Erythroblast (primary cell): ENCODE data around the gene TTC14.
"Not testable (repeated sequence)": the region's sequence is repeated elsewhere in the genome, so short reads cannot be mapped to it uniquely, and the experiment has no call there.

Experiments
- DNase-seq, 2 experiments: peaks; one replicate each; lab custom pipeline; 2025; lab: John Stamatoyannopoulos, UW
- GATA1 ChIP-seq: IDR thresholded peaks from 2 replicates; pipeline ENCODE4 v1.6.1; 2011; ENCODE audit warnings: low read depth, mild to moderate bottlenecking, control low read depth, low read length, moderate library complexity
- POLR2A ChIP-seq: IDR thresholded peaks from 2 replicates; pipeline ENCODE4 v1.6.1; 2011; ENCODE audit warnings: mild to moderate bottlenecking, low read length

Gene TTC14, protein sequence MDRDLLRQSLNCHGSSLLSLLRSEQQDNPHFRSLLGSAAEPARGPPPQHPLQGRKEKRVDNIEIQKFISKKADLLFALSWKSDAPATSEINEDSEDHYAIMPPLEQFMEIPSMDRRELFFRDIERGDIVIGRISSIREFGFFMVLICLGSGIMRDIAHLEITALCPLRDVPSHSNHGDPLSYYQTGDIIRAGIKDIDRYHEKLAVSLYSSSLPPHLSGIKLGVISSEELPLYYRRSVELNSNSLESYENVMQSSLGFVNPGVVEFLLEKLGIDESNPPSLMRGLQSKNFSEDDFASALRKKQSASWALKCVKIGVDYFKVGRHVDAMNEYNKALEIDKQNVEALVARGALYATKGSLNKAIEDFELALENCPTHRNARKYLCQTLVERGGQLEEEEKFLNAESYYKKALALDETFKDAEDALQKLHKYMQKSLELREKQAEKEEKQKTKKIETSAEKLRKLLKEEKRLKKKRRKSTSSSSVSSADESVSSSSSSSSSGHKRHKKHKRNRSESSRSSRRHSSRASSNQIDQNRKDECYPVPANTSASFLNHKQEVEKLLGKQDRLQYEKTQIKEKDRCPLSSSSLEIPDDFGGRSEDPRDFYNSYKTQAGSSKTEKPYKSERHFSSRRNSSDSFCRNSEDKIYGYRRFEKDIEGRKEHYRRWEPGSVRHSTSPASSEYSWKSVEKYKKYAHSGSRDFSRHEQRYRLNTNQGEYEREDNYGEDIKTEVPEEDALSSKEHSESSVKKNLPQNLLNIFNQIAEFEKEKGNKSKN

GRCh38 chr3:180601688-180602666, at the start of gene TTC14:
TSS of gene TTC14 (plus strand) at chr3:180602163. CDS start at chr3:180602262, 99 bp downstream.
- TF ChIP-seq GATA1: no peak
- TF ChIP-seq POLR2A: peak; percentile 92
- peak; percentile 93 to 95 for DNase-seq

GRCh38 chr3:180563406-180563805, 38.6 kb upstream of the TTC14 start:
- no peak for TF ChIP-seq GATA1
- no peak for TF ChIP-seq POLR2A
- DNase-seq: no peak

GRCh38 chr3:180564676-180565075, 37.3 kb upstream of the TTC14 start:
- TF ChIP-seq GATA1: no peak
- no peak for TF ChIP-seq POLR2A
- no peak for DNase-seq

DNA sequence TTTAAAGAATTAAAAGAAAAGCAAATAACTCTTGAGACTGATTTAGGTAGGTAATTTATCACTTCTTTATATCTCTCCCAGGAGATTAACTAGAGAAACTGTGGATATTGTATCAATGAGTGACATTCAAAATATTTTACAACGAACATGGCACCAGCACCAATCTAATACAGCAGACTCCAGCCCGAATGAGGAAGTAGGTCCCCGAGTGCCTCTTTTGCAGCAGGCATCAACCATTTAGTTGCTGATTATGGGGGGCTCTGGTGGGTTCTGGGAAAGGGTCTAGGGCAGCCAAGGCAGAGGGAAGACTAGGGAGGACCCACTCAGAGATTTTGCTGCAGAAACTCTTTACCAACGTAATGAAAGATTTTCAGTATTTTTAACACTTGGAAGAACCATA, 31.7 kb upstream of the TTC14 start:
- no peak for DNase-seq
- TF ChIP-seq POLR2A (no peak), GATA1 (no peak)

DNA sequence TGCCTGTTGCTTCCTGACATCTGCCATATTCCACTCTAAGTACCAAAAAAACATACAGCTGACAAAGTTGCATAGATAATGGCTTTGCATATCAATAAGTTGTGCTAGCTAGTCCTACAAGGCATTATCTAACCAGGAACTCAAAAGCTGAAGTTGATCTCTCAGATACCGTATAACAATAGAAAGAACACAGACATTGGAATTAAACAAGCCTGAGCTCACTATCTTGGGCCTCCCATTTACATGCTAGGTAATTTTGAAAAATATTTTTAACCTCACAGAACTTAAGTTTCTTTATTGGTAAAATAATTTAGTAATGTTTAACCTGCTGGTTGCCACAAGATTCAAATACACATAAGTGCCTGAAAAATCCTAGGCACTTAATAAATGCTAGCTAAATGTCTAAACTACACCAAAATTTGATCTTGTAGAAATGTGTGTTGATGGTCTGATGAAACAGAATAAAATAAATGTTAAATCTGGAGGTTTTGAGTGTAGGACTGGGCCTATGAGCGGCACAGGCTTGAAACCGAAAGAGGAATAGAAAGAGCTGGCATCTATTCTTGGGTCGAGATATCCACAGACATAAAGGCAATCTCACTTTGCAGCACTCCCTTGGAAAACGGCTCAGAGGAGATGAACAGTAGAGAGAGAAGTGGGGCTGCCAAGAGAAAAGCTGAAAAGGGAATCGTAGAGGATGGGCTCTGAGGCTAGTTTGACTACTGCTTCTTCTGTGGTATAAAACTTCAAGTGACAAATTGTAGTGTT, 29.9 kb upstream of the TTC14 start:
- DNase-seq: no peak
- TF ChIP-seq POLR2A (no peak), GATA1 (no peak)

GRCh38 chr3:180575571-180575970, 26.4 kb upstream of the TTC14 start:
- no peak for TF ChIP-seq GATA1
- TF ChIP-seq POLR2A: no peak
- DNase-seq: no peak

GRCh38 chr3:180580934-180581333, 21.0 kb upstream of the TTC14 start:
- DNase-seq: no peak
- no peak for TF ChIP-seq POLR2A
- TF ChIP-seq GATA1: no peak

- TF ChIP-seq POLR2A (no peak), GATA1 (no peak)
- no peak for DNase-seq
Observed at GRCh38 chr3:180590396-180590795, 11.6 kb upstream of the TTC14 start.

- DNase-seq: not testable (repeated sequence)
Observed at GRCh38 chr3:180593631-180594030, 8.3 kb upstream of the TTC14 start.

DNA sequence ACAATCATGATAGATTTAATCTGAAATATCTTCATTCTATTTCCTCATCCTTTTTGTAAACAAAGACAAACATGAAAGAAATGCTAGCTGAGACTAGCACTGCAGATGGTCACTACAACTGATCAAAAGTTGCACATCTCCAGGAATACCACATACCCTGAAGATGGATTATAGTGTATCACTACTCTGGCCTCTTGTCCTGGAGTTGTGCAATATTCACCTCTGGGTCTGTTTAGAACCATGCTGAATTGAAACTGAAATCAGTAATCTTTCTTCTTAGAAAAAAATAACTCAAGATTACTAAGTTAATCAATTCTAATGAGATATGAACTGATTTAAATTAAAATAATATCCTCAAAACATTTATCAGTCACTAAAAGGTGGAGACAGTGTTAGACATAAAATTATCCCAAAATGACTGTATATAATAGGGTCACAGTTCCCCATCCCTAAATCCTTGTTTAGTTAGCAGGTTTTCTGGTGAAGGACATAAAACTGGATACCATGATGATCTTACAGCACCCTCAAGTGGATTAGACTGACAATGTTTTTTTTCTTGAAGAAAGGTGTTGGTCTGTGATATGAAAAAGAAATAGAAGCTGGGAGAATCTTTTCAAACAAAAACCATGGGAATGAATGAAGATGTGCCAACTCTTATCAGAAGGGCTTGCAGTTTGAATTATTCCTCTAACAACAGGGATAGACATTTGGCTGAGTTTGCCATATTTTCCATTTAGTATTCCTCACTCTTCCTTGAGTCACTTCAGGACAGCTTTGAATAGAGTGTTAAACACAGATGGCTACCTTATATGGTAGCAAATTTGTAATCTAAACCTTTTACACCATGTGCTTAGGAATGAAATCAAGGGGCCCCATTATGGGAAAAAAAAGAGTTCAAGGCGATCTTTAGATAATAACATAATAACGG, 7.1 kb upstream of the TTC14 start:
- TF ChIP-seq POLR2A (no peak), GATA1 (no peak)
- peak; percentile 20 to 23 for DNase-seq

- no peak for DNase-seq
- TF ChIP-seq POLR2A (no peak), GATA1 (no peak)
Observed at GRCh38 chr3:180595559-180595935, 6.4 kb upstream of the TTC14 start.

DNA sequence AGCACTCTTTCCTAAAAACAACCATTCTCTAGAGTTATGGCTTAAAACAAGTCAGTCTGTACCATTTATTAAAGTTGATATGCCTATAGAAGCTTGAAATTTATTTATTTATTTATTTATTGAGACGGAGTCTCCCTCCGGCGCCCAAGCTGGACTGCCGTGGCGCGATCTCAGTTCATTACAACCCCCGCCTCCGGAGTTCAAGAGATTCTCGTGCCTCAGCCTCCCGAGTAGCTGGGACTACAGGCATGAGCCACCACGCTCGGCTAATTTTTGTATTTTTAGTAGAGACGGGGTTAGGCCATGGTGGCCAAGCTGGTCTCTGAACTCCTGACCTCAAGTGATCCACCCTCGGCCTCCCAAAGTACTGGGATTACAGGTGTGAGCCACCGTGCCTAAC, 1.5 kb upstream of the TTC14 start:
- TF ChIP-seq GATA1: no peak
- TF ChIP-seq POLR2A: no peak
- DNase-seq: no peak

DNA sequence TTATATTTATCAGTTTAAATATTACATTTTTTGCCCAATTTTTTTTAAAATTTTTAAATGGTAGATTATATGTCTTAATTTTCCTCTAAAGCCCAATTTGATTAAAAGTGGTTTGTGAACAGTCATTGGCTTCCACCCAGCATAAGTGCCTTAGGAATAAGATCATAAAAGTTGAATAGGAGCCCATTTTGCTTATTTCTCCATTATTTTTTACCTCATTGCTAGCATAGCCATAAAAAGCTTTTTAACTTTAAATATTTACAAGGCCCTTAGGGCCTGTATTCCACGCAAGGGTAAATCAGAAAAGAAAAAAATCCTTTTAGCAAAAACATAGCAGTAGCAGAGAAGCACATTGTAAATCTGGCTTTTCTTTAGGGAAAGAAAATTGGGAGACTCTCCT, 9.0 kb downstream of the TTC14 start:
- TF ChIP-seq GATA1: no peak
- TF ChIP-seq POLR2A: no peak
- no peak for DNase-seq
